GM10847 (cell line): ENCODE data around the gene CD44.

Source experiments
- POLR2A ChIP-seq: IDR thresholded peaks from 2 replicates; pipeline ENCODE4 v1.6.1; 2011; ENCODE audit not compliant: insufficient read length; ENCODE audit errors: extremely low read depth

The CD44 gene

GRCh38 chr11:35225946-35226520 is 87.1 kb downstream of the CD44 start:
- TF ChIP-seq POLR2A: no peak

GRCh38 chr11:35227576-35228327 is 88.8 kb downstream of the CD44 start:
- TF ChIP-seq POLR2A: no peak

- no peak for TF ChIP-seq POLR2A
Observed at GRCh38 chr11:35228328-35228725, 89.4 kb downstream of the CD44 start.

GRCh38 chr11:35230388-35230787 is 91.4 kb downstream of the CD44 start:
- no peak for TF ChIP-seq POLR2A

- no peak for TF ChIP-seq POLR2A
Observed at GRCh38 chr11:35231076-35231860, 92.3 kb downstream of the CD44 start.

- TF ChIP-seq POLR2A: no peak
Observed at GRCh38 chr11:35232891-35233330, 93.9 kb downstream of the CD44 start.

- no peak for TF ChIP-seq POLR2A
Observed at GRCh38 chr11:35233518-35233917, 94.5 kb downstream of the CD44 start.

GRCh38 chr11:35234460-35235156 is 95.6 kb downstream of the CD44 start:
- no peak for TF ChIP-seq POLR2A

GRCh38 chr11:35235157-35235468 is 96.1 kb downstream of the CD44 start:
- no peak for TF ChIP-seq POLR2A

- TF ChIP-seq POLR2A: no peak
Observed at GRCh38 chr11:35235498-35235897, 96.5 kb downstream of the CD44 start.

GRCh38 chr11:35235936-35236666 is 97.1 kb downstream of the CD44 start:
- no peak for TF ChIP-seq POLR2A

GRCh38 chr11:35236667-35237003 is 97.7 kb downstream of the CD44 start:
- no peak for TF ChIP-seq POLR2A

GRCh38 chr11:35237351-35237750 is 98.4 kb downstream of the CD44 start:
- TF ChIP-seq POLR2A: no peak

- TF ChIP-seq POLR2A: no peak
Observed at GRCh38 chr11:35237860-35238715, 99.1 kb downstream of the CD44 start.
